Stimulated activated CD4-positive, alpha-beta T cell treated with anti-CD3 and anti-CD28 coated beads, Interleukin-4, amount 100 ng/mL, for 4 hours (primary cell): Measurements from ENCODE around the gene CSNK2A1.
A peak's percentile ranks its signal among the peaks of the same experiment; 100 is the strongest.
"Not testable (repeated sequence)": the region's sequence is repeated elsewhere in the genome, so short reads cannot be mapped to it uniquely, and the experiment has no call there.

Experiments used
- DNase-seq, 2 experiments: peaks; one replicate each; pipeline ENCODE4 v3.0.0-alpha.2; 2020

The CSNK2A1 gene

DNA sequence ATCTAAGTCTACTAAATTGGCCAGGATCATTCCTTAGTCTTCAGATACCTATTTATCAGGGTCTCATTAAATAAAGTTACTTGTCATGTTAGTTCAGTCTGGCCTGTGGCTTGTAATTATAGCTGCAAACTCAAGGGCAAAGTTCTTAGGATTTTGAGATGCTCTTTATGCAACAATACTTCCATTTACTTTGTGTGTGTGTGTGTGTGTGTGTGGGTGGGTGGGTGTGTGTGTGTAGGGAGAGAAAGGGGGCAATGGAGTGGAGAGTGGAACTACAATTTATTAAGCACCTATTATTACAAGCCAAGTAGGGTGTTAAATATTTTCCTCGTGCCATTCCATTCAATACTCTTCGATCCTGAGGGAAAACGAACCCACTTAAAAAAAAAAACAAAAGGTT lies 63.5 kb downstream of the CSNK2A1 start:
- no peak for DNase-seq

DNA sequence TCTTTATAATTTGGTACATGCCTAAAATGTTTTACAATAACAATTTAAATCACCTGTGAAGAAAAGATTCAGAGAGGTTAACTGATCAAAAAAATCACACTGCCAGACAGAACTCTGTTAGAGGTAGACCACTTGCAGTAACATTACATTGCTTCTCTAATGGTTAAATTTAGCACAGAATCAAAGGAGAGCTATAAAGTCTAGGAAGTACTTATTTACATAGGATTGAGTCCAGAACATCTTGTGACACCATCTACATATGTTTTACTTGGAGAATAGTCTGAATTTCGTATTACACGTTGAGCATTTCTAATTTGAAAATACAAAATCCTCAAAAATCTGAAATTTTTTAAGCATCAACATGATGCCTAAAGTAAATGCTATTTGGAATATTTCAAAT lies 64.1 kb downstream of the CSNK2A1 start:
- no peak for DNase-seq

DNA sequence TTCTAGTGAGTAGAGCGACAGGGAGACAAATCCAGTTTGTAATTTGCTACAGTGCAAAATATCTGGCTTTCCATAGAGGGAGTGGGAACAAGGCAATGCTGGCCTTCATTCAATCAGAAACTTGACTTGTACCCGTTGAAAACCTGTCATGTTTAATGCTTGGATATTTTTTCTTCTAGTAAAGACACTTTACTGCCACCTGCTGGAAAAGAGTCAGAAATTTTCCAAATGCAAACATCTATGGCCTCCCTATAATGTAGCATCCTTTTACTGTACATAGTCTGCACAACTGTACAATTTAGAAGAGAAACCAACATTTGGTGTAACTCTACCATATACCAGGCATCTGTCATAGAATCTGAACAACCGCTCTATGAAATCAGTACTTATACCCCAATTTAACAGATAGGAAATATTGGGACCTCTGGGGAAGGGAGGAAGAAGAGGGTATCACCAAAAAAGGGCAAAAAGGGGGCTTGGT lies 64.6 kb downstream of the CSNK2A1 start:
- DNase-seq, result no peak

DNA sequence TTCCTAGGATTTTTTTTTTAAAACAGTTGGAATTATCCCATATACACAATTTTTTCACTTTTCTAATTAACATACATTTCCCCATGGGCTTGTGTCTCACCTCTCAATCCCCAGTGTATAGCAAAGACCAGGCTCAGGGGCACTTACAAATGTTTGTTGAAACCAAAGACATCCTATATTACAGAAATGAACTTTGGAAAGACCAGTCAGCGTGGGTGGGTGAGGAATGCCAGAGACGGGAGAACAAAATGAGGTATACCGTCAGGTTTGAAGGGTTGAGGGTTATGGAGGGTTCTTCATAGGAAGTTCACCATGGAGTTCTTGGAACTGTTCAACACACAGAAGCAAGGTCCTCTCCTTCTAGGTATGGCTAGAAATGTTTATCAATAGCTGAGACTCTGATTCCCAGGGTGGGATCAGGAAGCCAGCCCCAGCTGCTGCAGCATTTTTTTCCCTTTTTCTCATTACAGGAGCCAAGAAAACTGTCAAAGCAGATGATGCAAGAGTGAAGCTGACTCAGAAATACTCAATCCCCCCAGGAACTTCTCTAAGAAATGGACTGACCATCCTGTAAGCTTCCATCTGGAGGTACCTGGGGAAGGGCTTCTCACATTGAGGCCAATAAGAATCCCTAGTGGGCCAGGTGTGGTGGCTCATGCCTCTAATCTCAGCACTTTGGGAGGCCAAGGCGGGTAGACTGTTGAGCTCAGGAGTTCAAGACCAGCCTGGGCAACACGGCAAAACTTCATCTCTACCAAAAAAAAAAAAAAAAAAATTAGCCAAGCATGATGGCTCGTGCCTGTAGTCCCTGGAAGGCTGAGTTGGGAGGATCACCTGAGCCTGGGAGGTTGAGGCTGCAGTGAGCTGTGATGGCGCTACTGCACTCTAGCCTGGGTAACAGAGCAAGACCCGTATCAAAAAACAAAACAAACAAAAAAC lies 65.3 kb downstream of the CSNK2A1 start:
- DNase-seq, result no peak

DNA sequence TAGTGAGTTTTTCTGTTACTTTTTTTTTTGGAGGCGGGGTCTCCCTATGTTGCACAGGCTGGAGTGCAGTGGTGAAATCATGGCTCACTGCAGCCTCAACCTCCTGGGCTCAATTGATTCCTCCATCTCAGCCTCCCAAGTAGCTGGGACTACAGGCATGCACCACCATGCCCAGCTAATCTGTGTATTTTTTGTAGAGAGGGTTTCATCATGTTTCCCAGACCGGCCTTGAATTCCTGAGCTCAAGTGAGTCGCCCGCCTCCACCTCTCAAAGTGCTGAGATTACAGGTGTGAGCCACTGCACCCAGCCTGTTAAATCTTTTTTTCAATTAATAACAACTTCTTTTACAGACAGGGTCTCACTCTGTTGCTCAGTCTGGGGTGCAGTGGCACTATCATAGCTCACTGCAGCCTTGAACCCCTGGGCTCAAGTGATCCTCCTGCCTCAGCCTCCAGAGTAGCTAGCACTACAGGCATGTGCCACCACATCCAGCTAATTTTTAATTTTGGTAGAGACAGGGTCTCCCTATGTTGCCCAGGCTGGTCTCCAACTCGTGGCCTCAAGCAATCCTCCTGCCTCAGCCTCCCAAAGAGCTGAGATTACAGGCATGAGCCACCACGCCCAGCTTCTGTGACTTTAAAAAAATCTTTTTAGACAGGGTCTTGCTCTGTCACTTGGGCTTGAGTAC lies 66.9 kb downstream of the CSNK2A1 start:
- not testable (repeated sequence) for DNase-seq

DNA sequence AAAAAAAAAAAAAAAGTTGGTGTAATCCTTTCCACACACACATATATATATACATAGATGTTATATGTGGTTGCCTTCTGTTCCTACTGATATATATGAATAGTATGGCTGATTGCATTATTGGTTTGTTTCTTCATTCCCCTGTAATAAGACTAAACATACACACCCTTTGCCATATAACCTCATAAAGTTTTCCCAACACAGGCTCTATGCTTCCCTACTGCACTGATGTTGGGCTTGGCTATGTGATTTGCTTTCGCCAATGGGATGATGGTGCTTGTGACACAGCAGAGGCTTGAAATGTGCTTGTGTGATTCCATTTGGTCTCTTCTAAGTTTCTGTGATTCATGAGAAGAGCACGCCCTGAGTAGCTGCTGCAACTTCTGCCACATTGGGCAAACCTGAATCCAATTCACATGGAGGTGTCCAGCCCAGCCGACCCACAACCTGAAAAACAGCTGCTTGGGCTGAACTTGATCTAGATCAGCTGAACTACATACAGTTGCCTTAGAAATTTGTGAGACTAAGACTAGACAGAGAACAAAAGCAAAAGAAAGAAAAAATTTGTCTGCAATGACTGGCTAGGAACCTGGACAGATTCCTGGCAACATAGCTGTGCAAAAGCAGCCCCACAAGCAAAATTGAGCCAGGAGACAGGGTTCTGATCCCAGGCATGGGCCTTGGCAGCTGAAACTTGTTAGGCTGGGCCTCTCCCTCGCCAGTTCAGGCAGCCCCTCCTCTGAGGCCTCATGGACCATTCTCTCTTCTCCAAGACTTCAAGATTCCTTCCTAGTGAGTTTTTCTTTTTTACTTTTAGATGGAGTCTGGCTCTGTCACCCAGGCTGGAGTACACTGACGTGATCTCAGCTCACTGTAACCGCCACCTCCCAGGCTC lies 67.9 kb downstream of the CSNK2A1 start:
- DNase-seq, result no peak

DNA sequence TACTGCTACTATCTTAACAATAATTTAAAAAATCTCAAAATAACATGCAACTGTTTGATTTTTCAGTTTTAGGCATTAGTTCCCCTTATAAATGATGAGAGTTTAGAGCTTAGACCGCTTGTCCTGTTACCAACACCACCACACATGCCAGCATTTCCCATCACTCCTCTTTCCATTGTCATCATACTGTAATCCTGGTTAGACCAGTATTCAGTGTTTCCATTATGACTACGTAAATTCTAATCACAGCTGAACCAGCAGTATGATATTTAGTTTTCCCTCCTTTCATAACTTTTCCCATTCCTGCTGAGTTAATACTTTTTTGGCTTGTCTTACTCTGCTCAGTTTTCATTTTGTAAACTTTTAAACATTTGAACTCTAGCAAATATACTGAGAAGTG lies 69.0 kb downstream of the CSNK2A1 start:
- DNase-seq, result no peak

DNA sequence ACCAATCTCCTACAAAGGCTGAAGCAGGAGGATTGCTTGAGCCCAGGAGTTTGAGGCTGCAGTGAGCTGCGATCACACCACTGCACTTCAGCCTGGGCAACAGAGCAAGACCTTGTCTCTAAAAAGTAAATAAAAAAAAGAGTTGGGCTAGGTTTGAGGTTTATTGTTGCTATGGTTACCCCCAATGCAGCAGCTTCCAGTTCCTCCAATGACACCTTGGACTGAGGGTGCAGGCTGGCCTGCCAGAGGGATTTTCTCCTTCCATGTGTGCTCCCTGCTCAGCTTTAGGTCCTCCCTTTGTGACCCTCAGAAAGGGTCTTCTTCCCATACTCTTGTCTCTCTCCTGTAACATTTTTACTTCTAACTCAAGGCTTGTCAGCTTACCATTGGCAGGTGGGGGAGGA lies 70.7 kb downstream of the CSNK2A1 start:
- DNase-seq, result no peak

DNA sequence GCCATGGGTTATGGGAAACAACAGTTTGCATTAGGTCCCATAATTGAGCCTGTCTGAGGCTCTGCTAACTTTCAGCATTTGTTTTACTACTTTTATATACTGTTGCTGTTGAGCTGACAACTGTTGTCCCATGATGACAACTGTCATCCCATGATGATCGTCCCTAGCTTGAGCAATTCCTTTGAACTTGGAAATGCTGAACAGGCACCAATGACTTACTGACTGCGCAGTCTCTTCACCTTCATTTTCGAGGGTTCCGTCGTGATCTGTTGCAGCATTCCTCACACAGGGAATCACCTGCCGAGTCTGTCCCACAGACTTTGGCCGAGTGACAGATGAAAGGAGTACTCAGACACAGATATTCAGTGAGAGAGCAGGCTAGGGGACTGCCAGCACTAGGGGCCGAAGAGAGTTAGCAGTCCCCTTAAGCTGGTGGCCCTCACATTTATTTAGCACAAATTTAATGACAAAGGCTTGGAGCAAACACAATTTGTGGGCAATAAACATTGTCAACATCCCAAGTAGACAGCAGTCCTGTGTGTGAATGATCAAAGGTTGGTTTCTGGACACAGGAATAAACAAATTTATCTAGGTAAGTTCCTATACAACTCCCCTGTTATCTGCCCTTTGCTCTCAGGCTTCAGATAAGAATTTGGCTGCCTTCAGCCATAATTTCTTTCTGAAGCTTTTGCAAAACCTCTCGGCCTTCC lies 71.3 kb downstream of the CSNK2A1 start:
- DNase-seq, result no peak

DNA sequence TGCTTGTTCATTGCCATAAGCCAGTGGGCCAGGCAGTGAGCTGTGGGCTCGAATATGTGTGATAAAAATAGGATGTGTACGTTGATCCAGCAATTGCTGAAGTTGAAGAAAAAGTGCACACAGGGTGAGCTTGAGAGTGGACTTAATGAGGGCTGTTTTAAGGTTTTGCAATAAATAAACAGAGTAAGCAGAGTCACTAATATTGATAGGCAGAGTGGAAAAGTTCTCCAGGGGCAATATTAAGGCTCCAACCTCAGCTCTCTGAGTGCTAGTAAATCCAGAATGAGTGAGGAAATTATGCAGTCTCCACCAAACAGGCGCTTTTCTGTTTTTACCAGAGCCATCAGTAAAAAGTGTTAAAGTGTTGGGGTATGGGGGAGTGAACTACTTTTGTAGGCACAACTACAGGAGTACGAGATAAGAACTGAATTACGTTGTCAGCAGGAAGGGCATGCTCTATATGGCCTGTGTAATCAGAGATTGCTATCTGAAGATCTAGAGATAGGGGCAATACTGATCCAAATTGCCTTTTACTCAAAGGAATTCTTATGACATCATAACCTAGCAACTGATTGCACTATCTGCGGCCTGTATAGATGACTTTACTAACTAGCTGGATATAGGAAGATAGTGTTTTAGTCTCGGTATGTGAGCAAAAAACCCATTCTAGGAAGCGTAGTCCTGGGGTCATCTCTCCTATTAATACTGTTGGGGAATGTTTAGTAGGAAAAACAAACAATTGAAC lies 73.7 kb downstream of the CSNK2A1 start:
- no peak for DNase-seq

DNA sequence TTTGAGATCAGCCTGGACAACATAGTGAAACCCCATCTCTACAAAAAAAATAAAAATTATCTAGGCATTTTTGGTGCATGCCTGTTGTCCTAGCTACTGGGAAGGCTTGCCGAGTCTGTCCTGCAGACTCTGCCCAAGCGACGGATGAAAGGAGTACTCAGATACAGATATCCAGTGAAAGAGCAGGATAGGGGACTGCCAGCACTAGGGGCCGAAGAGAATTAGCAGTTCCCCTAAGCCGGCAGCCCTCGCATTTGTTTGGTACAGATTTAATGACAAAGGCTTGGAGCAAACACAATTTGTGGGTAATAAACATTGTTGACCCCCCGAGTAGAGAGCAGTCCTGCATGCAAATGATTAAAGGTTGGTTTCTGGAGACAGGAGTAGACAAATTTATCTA lies 75.8 kb downstream of the CSNK2A1 start:
- DNase-seq, result no peak

DNA sequence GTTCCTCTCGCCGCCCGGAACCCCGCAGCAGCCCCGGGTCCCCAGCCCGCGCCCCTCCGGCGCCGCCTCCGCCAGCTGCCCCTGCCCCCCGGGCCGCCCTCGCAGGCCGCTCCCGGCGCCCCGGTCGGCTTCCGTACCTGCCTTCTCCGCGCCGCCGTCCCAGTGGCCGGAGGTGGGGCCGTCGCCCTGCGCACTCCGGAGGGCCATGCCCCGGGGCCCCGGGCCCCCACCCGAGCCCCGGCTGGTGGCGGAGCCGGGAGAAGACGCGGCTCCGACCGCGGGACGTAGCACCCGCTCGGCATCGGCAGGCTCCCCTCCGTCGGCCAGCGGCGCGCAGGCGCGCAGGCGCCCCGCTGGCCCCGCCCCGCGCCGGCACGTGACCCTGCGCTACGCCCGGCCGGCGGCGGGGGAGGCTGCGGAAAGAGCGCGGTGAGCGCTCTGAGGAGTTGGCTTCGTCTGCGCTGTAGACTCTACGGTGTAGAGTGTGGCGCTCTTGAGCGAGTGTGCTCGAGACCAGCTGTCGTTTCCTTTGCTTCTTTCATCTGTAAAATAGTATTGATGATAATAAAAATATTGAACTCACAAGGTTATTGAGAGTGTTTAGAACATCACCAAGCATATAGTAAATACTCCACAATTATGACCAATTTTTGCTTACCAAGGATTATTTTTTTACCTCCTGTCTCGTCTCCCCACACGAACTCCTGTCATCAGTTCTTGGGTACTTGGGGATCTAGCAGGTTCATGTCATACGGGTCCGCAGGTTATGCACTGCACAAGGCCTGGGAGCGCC lies 81.2 kb downstream of the CSNK2A1 start, which contains the start of gene TBC1D20:
Gene TBC1D20 (minus strand): TSS at position 335 of the 793 bp plus-strand sequence. CDS start 128 bp downstream, at position 207.
- peak; percentile 83 to 84 for DNase-seq

DNA sequence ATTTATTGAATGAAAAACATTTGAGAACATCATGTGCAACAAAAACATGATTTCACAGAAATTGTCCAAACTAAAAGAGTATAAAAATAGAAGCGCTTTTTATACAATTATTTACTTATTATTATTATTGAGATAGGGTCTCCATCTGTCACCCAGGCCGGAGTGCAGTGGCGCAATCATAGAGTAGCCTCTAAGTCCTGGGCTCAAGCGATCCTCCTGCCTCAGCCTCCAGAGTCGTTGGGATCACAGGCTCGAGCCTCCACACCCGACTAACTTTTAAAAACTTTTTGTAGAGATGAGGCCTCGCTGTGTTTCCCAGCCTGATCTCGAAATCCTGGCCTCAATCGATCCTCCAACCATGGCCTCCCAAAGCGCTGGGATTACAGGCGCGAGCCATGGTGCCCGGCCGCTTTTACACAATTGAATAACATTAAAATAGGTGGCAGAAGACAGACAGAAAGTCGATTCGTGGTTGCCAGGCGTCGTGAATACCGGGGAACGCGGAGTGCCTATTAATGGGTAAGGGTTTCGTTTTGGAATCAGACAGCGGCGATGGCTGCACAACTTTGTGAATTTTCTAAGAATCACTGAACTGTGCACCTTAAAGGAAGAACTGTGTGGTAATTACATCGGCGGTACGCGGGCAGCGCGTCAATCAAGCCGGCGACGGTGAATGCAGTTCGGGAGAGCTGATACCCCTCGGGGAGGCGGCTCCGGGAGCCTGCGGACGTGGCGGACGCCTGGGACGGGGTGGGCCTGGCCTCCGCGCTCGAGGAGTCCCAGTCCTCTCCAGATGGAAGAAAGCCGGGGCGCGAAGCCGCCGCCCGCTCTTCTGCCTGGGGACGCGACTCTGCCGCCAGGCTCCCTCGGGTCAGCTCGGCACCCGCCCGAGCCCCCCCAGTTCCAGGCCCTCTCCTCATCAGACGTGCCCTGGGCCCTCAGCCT lies 82.1 kb downstream of the CSNK2A1 start:
- peak; percentile 43 to 44 for DNase-seq

DNA sequence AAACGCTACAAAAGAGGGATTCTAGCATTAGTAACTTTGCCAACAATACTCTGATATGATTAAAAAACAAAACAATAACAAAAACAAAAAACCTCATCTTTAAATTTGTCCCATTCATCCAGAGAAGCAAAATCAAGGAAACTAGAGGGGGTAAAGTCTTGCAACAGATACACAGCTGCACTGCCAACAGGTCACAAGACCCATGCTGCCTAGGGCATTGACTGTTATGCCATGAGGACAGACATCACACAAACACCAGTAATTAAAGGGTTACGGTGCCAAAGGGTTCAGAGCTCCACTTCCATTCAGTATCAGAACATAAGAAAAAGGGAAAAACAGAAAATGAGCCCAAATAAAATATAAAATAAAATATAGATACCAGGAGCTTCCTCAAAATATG lies 82.9 kb downstream of the CSNK2A1 start:
- no peak for DNase-seq

DNA sequence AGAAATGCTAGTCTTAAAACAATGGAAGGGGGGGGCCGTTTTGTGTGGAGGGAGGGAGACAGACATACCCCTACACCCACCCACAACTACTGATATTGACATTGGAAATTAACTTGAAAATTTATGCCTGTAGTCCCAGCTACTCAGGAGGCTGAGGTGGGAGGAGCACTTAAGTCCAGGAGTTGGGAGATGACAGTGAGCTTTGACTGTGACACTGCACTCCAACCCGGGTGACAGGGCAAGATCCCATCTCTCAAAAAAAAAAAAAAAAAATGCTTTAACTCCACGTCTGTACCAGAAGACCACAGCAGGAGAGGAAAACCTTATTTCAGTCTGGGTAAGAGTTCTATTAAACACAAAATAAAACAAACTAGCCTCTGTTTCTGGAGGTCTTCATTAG lies 83.4 kb downstream of the CSNK2A1 start:
- no peak for DNase-seq

DNA sequence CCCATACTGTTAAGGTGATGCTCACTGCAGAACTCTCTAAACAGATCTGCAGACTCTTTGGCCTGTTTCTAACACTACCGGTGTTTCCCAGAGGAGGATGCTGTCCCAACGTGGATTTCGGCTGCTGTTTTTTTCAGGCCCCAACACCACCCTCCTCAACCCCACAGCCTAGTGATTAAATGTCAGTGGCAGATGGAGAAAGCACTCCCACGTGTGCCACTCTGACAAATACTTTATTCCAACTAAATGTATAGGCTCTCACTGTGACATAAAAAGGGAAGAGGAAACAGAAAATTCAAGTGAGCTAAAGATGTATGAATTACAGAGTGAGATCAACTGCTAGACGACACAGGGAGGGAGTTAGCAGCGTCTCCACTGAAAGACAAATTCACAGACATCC lies 84.8 kb downstream of the CSNK2A1 start:
- DNase-seq, result no peak

DNA sequence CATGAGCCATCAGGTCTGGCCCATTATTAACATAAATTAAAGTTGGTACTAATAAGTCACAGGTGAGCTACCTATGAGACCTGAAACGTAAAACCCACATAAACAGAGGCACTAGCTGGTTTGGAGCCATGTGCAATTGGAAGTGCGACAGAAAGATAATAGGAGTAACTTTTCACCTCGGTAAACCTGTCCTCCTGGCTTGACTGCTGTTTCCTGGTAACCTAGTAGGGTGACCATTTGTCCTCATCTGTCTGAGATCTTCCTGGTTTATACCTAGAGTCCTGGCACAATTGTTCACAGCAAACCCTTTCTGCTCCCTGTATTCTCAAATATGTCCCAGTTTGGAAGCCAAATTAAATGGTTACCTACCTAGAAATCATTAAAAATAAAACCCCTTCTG lies 88.6 kb downstream of the CSNK2A1 start:
- no peak for DNase-seq

DNA sequence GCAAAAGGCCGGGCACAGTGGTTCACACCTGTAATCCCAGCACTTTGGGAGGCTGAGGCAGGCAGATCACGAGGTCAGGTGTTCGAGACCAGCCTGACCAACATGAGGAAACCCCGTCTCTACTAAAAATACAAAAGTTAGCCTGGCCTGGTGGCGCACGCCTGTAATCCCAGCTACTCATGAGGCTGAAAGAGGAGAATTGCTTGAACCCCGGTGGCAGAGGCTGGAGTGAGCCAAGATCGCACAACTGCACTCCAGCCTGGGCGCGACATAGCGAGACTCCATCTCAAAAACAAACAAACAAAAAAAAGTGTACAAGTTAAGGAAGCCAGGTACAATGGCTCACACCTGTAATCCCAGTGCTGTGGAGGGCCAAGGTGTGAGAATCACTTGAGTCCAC lies 91.6 kb downstream of the CSNK2A1 start:
- DNase-seq, result not testable (repeated sequence)
